Prostate gland (tissue), 2 donors: ENCODE measurements around the gene MAP1LC3C. TPM values are rescaled to one million over a fixed set of nuclear protein-coding genes. Genes with fewer than 3 reads are reported as not detected.

ENCODE experiments used
- DNase-seq: peaks from one replicate; pipeline ENCODE4 v3.0.0-alpha.2; 2019; ENCODE audit warnings: low spot score
- H3K27ac ChIP-seq, 2 donors: fragments of 200-600 bp; sonication (generic); 2 replicates each; pipeline ENCODE4 v1.5.1; 2017 to 2019
- H3K27me3 ChIP-seq: fragments of 200-600 bp; sonication (generic); replicated peaks from 2 replicates; pipeline ENCODE4 v1.5.1; 2019; ENCODE audit not compliant: insufficient read depth
- H3K36me3 ChIP-seq, 2 donors: fragments of 200-600 bp; sonication (generic); 1 replicate in 1 of 2; 2 replicates in 1 of 2; pipeline versions ENCODE4 v1.5.1 to v1.8.1; 2017 to 2019
- H3K4me1 ChIP-seq: fragments of 200-600 bp; sonication (generic); replicated peaks from 2 replicates; pipeline ENCODE4 v1.5.1; 2019
- H3K4me3 ChIP-seq, 2 donors: fragments of 200-600 bp; sonication (generic); 2 replicates each; pipeline ENCODE4 v1.5.1; 2017 to 2019
- H3K9me3 ChIP-seq: fragments of 200-600 bp; sonication (generic); 2 replicates; pipeline ENCODE4 v1.5.1; 2017
- CTCF ChIP-seq, 4 experiments: fragments of 200-600 bp in 2 of 4; fragments of 450-650 bp in 2 of 4; sonication (generic) in 2 of 4; IDR thresholded peaks; 1 replicate in 3 of 4; 2 replicates in 1 of 4; pipeline ENCODE4 v1.5.1; 2016 to 2019; ENCODE audit warnings: antibody characterized with exemption in 4 of 4, mild to moderate bottlenecking in 2 of 4, moderate library complexity in 2 of 4
- POLR2A ChIP-seq: fragments of 450-650 bp; IDR thresholded peaks from one replicate; pipeline ENCODE4 v1.6.1; 2016; ENCODE audit warnings: antibody characterized with exemption, mild to moderate bottlenecking
- POLR2AphosphoS5 ChIP-seq: sonication (generic); formaldehyde crosslinking; IDR thresholded peaks from one replicate; pipeline ENCODE4 v1.6.1; 2017; ENCODE audit warnings: antibody characterized with exemption
- WGBS: methylation state at CpG from one replicate; pipeline ENCODE4 v1.1.5; 2018; 5-methylcytosine and 5-hydroxymethylcytosine counted together
- intact Hi-C: fragments of 100-400 bp; cut with DNase I; formaldehyde crosslinking; loops from one replicate; pipeline ENCODE4 v1.14.2; 2022
- total RNA-seq, 2 donors: library from RNA; depleted of rRNA; stranded (reverse); fragments of >200 nt; gene quantifications; one replicate each; pipeline ENCODE4 v1.1.0, GENCODE V29; 2016

MAP1LC3C gene
- total RNA-seq, 2 donors from 2014 or later: not detected

GRCh38 chr1:242025681-242026080, 26.8 kb upstream of the MAP1LC3C start:
- intact Hi-C loops: no loop called here
- Histone ChIP-seq H3K36me3 (no peaks in the 10 kb centered on the region), H3K27ac (no peak overlapping the region), H3K9me3 (no peaks in the 10 kb centered on the region), H3K4me1 (no peaks in the 10 kb centered on the region), H3K27me3 (no peaks in the 10 kb centered on the region), H3K4me3 (no peak overlapping the region)
- DNase-seq: no peak
- TF ChIP-seq CTCF (IDR thresholded peaks at IDR 0.05): no peak
- 86% methylated on average over 13 of the region's 13 CpGs for WGBS

GRCh38 chr1:242023805-242024204, 24.9 kb upstream of the MAP1LC3C start:
- Histone ChIP-seq H3K27me3 (no peaks in the 10 kb centered on the region), H3K4me1 (no peaks in the 10 kb centered on the region), H3K36me3 (no peaks in the 10 kb centered on the region), H3K9me3 (no peaks in the 10 kb centered on the region), H3K27ac (no peak overlapping the region), H3K4me3 (no peak overlapping the region)
- intact Hi-C loops: no loop called here
- TF ChIP-seq POLR2AphosphoS5: no peak
- no peak for DNase-seq
- 83% methylated on average over 6 of the region's 6 CpGs for WGBS

- WGBS: 41% methylated on average over 6 of the region's 6 CpGs
- TF ChIP-seq POLR2A (no peak), POLR2AphosphoS5 (no peak), CTCF (IDR thresholded peaks at IDR 0.05) (no peak)
- no peaks in the 10 kb centered on the region for H3K9me3 ChIP-seq
- no peaks in the 10 kb centered on the region for H3K27me3 ChIP-seq
- no peak overlapping the region for H3K4me3 ChIP-seq
- no peaks in the 10 kb centered on the region for H3K4me1 ChIP-seq
- intact Hi-C loops: no loop called here
- H3K36me3 ChIP-seq: no peaks in the 10 kb centered on the region
- H3K27ac ChIP-seq: no peak overlapping the region
- no peak for DNase-seq
These were observed 20.1 kb upstream of the MAP1LC3C start for GRCh38 chr1:242019018-242019417.

GRCh38 chr1:242017580-242018233, 18.8 kb upstream of the MAP1LC3C start:
- intact Hi-C loops: no loop called here
- Histone ChIP-seq H3K9me3 (no peaks in the 10 kb centered on the region), H3K36me3 (no peaks in the 10 kb centered on the region), H3K27me3 (no peaks in the 10 kb centered on the region), H3K4me1 (no peaks in the 10 kb centered on the region), H3K27ac (no peak overlapping the region), H3K4me3 (no peak overlapping the region)
- peak; percentile 12 for DNase-seq
- TF ChIP-seq POLR2A (no peak), CTCF (IDR thresholded peaks at IDR 0.05) (peak in 3 of 4 experiments; percentile 19 to 44 (median 33))
- 43% methylated on average over 10 of the region's 10 CpGs for WGBS

GRCh38 chr1:242016479-242016878, 17.6 kb upstream of the MAP1LC3C start:
- Histone ChIP-seq H3K9me3 (no peaks in the 10 kb centered on the region), H3K36me3 (no peaks in the 10 kb centered on the region), H3K27ac (no peak overlapping the region), H3K27me3 (no peaks in the 10 kb centered on the region), H3K4me3 (no peak overlapping the region), H3K4me1 (no peaks in the 10 kb centered on the region)
- intact Hi-C loops: no loop called here
- TF ChIP-seq CTCF (IDR thresholded peaks at IDR 0.05) (no peak), POLR2AphosphoS5 (no peak), POLR2A (no peak)
- DNase-seq: no peak
